Mucosa of stomach (tissue), 1 donor: ENCODE measurements around the gene SPRN.

Experiments used
- H3K27me3 ChIP-seq: one replicate; pipeline ENCODE4 v1.7.0; 2013; ENCODE audit warnings: mild to moderate bottlenecking, low read length; ENCODE audit not compliant: control insufficient read depth, insufficient read depth
- H3K36me3 ChIP-seq: one replicate; pipeline ENCODE4 v1.7.0; 2013; ENCODE audit warnings: low read length; ENCODE audit not compliant: control insufficient read depth, insufficient read depth
- H3K4me1 ChIP-seq: one replicate; pipeline ENCODE4 v1.7.0; 2013; ENCODE audit warnings: mild to moderate bottlenecking, low read length; ENCODE audit not compliant: control insufficient read depth, insufficient read depth
- H3K4me3 ChIP-seq: one replicate; pipeline ENCODE4 v1.7.0; 2013; ENCODE audit warnings: low read length
- H3K9ac ChIP-seq: one replicate; pipeline ENCODE4 v1.7.0; 2013; ENCODE audit warnings: mild to moderate bottlenecking, low read length, moderate library complexity
- H3K9me3 ChIP-seq: one replicate; pipeline ENCODE4 v1.7.0; 2013; ENCODE audit warnings: mild to moderate bottlenecking, low read length, moderate library complexity; ENCODE audit not compliant: control insufficient read depth
- donor health status: Pancreatic carcinoma.

The SPRN gene

GRCh38 chr10:133405272-133405671 is 19.2 kb downstream of the SPRN start:
- Histone ChIP-seq H3K9ac (no peak overlapping the region), H3K4me3 (no peak overlapping the region), H3K27me3 (no peaks in the 10 kb centered on the region), H3K36me3 (no peaks in the 10 kb centered on the region), H3K4me1 (no peaks in the 10 kb centered on the region), H3K9me3 (no peaks in the 10 kb centered on the region)

DNA sequence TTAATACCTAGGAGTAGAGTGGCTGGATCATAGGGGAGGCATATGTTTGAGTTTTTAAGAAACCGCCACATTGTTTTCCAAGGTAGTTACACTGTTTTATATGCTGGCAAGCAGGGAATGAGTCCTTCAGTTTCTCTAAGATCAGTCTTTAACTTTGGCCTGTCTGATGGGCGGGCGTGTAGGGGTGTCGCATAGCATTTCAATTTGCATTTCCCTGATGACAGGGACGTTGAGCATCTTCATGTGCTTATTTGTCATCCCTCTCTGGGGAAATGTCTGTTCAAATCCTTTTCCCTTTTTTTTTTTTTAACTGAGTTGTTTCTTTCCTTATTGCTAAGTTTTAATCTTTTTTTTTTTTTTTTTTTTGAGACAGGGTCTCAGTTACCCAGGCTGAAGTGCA is 20.6 kb downstream of the SPRN start:
- Histone ChIP-seq H3K9ac (no peak overlapping the region), H3K36me3 (no peaks in the 10 kb centered on the region), H3K9me3 (no peaks in the 10 kb centered on the region), H3K27me3 (no peaks in the 10 kb centered on the region), H3K4me1 (no peaks in the 10 kb centered on the region), H3K4me3 (no peak overlapping the region)

- Histone ChIP-seq H3K4me3 (no peak overlapping the region), H3K36me3 (no peaks in the 10 kb centered on the region), H3K9ac (no peak overlapping the region), H3K27me3 (no peaks in the 10 kb centered on the region), H3K4me1 (no peaks in the 10 kb centered on the region), H3K9me3 (no peaks in the 10 kb centered on the region)
These were observed 21.1 kb downstream of the SPRN start for GRCh38 chr10:133403359-133403758.

GRCh38 chr10:133401981-133402725 is 22.3 kb downstream of the SPRN start:
- H3K9ac ChIP-seq: no peak overlapping the region
- no peaks in the 10 kb centered on the region for H3K4me1 ChIP-seq
- no peaks in the 10 kb centered on the region for H3K27me3 ChIP-seq
- no peaks in the 10 kb centered on the region for H3K36me3 ChIP-seq
- H3K4me3 ChIP-seq: no peak overlapping the region
- H3K9me3 ChIP-seq: no peaks in the 10 kb centered on the region

GRCh38 chr10:133401500-133401899 is 22.9 kb downstream of the SPRN start:
- H3K36me3 ChIP-seq: no peaks in the 10 kb centered on the region
- no peaks in the 10 kb centered on the region for H3K27me3 ChIP-seq
- no peaks in the 10 kb centered on the region for H3K9me3 ChIP-seq
- H3K4me3 ChIP-seq: no peak overlapping the region
- H3K4me1 ChIP-seq: no peaks in the 10 kb centered on the region
- H3K9ac ChIP-seq: no peak overlapping the region

- Histone ChIP-seq H3K9ac (no peak overlapping the region), H3K4me1 (no peaks in the 10 kb centered on the region), H3K27me3 (no peaks in the 10 kb centered on the region), H3K4me3 (no peak overlapping the region), H3K9me3 (no peaks in the 10 kb centered on the region), H3K36me3 (no peaks in the 10 kb centered on the region)
These were observed 23.6 kb downstream of the SPRN start for GRCh38 chr10:133400624-133401424.

DNA sequence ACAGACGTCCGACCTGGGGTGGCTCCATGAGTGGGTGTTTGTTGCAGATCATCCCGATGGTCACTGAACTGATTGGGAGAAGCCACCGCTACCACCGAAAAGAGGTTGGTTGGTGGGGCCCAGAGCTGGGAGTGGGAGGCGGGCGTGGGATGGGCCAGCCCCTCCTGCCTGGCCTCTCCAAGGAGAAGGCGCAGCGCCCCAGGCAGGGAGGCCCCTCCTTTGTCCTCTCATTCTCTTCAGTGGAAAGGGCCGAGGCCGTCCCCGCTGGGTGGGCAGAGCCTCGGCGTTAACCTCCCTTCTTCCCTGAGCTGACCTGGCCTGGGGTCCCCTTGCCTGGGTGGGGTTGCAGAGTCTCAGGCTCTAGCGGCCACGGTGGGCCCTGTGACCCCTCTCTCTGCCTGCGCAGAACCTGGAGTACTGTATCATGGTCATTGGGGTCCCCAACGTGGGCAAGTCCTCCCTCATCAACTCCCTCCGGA is 25.3 kb downstream of the SPRN start:
- no peaks in the 10 kb centered on the region for H3K27me3 ChIP-seq
- H3K4me1 ChIP-seq: peaks cover 6% of the 10 kb centered on the region
- H3K9me3 ChIP-seq: no peaks in the 10 kb centered on the region
- no peaks in the 10 kb centered on the region for H3K36me3 ChIP-seq
- H3K9ac ChIP-seq: no peak overlapping the region
- H3K4me3 ChIP-seq: no peak overlapping the region

GRCh38 chr10:133397938-133398337 is 26.5 kb downstream of the SPRN start:
- no peaks in the 10 kb centered on the region for H3K36me3 ChIP-seq
- no peaks in the 10 kb centered on the region for H3K27me3 ChIP-seq
- peaks cover 6% of the 10 kb centered on the region for H3K4me1 ChIP-seq

DNA sequence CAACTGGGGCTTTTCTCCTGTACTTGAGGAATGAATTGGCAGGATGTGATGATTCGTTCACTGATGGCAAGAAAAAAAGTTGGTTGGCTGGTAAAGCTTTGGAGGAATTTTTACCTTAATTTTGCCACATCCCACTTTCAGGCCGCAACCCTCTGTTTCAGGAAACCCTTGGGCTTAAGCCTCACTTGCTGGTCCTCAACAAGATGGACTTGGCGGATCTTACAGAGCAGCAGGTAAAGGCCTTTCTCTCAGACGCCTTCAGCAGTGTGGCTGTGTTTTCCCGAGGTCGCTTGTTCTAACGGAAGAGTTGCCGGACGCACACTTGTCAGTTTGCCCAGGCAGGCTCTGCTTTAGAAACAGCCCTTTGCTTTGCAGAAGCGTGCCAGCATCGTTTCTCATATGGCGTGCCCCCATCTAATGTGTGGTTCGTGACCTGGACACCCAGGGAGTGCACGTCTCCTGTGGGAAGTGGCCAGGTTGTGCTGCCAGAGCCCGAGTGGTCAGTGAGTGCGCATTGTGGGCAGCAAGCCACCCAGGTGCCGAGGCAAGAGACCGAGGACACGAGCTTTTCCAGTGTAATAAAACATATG is 28.3 kb downstream of the SPRN start:
- no peak overlapping the region for H3K9ac ChIP-seq
- H3K36me3 ChIP-seq: no peaks in the 10 kb centered on the region
- no peak overlapping the region for H3K4me3 ChIP-seq
- no peaks in the 10 kb centered on the region for H3K27me3 ChIP-seq
- no peaks in the 10 kb centered on the region for H3K9me3 ChIP-seq
- peaks cover 6% of the 10 kb centered on the region for H3K4me1 ChIP-seq

More at GRCh38 chr10:133397938-133398337, 26.5 kb downstream of the SPRN start:
- Histone ChIP-seq H3K9me3 (no peaks in the 10 kb centered on the region), H3K9ac (no peak overlapping the region), H3K4me3 (no peak overlapping the region)

- Histone ChIP-seq H3K9me3 (no peaks in the 10 kb centered on the region), H3K4me3 (peak overlapping the region; percentile 60)
These were observed 29.6 kb downstream of the SPRN start for GRCh38 chr10:133394801-133395221.

DNA sequence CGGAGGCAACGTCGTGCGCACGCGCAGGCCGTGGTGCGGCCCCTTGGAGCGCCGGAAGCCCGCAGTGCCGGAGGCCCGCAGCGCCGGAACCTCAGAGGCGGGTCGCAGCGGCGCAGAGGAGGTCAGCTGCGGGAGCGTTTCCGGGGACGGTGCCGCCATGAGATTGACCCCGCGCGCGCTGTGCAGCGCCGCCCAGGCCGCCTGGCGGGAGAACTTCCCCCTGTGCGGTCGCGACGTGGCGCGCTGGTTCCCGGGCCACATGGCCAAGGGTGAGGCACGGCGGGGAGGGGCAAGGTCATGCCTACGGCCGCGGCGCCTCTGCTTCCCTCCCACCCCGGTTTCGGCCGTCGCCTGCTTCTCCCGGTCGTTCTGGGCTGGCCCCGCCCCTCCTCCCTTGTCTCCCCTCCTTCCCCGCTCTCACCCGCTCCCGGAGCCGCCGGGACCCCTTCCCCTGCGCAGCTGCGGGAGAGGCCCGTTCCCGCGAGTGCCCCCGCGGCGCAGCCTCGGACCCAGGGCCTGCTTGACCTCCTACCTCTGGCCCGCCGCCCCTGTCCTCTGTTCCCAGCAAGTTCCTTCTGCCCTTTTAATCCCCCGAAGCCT is 30.3 kb downstream of the SPRN start, which contains the start of gene MTG1:
TSS of gene MTG1 (plus strand) at position 94 of the 600 bp plus-strand sequence. CDS start at position 158, 64 bp downstream.
- no peaks in the 10 kb centered on the region for H3K36me3 ChIP-seq
- peaks cover 6% of the 10 kb centered on the region for H3K4me1 ChIP-seq
- peak within 1 kb of the TSS; percentile 90 for H3K9ac ChIP-seq
- H3K4me3 ChIP-seq: peak within 1 kb of the TSS; percentile 60
- H3K27me3 ChIP-seq: no peaks in the 10 kb centered on the region
- H3K9me3 ChIP-seq: no peaks in the 10 kb centered on the region

More at GRCh38 chr10:133394801-133395221, 29.6 kb downstream of the SPRN start:
- H3K27me3 ChIP-seq: no peaks in the 10 kb centered on the region
- peak overlapping the region; percentile 90 for H3K9ac ChIP-seq
- peaks cover 6% of the 10 kb centered on the region for H3K4me1 ChIP-seq
- no peaks in the 10 kb centered on the region for H3K36me3 ChIP-seq
